Measurements from ENCODE around the gene MADCAM1. TPM values are rescaled to one million over a fixed set of nuclear protein-coding genes. Genes with fewer than 3 reads are reported as not detected.

Gene MADCAM1
- total RNA-seq, 2 experiments from 2014 or later: 0.69 to 2.0 TPM

DNA sequence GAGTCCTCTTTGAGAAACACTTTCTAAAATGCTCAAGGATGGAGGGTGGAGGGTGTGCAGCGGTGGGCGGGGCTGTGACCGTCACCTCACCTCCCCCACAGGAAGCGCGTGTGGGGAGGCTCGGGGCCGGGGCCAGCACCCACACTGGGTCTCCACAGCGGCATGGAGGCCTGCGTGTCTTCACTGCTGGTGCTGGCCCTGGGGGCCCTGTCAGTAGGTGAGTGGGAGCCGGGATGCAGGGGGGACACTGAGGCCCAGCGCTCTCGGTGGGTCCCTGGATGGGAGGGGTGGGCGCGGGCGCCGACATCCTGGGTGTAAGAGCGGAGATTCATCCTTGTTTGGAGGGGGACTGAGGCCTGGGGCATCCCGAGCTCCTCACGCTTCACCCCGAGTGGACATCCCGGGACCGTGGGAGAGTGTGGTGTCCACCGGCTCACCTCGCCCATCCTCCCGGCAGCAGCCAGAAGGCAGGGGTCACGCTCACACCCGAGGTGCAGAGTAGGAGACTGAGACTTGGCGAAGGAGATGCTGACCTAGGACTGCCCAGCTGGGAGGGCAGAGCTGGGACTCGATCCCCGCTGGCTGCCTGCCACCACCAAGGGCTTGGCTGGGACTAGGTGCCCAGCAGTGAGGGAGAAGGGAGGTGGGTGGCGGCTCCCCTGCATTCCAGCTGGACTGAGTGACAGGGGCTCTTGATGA is 47.8 kb downstream of the MADCAM1 start, which contains the start of gene GZMM:
TSS of gene GZMM (plus strand) at position 144 of the 699 bp plus-strand sequence. CDS start at position 163, 19 bp downstream.
- intact Hi-C loops (cut with micrococcal nuclease; ENCODE audit: unreplicated experiment): no loop called here
- Histone ChIP-seq H4K20me1 (ENCODE audit: insufficient read depth, low read length) (no peaks in the 10 kb centered on the region), H3K9me3 (ENCODE audit: low read length) (no peaks in the 10 kb centered on the region), H3K79me2 (ENCODE audit: insufficient read depth, low read depth, low read length) (no peaks in the 10 kb centered on the region), H3K9me2 (ENCODE audit: insufficient read depth, low read length) (no peaks in the 10 kb centered on the region), H2AFZ (ENCODE audit: low read length) (no peak within 1 kb of the TSS), H3K4me1 (ENCODE audit: insufficient read depth, low read length, poor library complexity, severe bottlenecking) (no peaks in the 10 kb centered on the region), H3K36me3 (ENCODE audit: insufficient read depth, low read length) (no peaks in the 10 kb centered on the region), H3K4me3 (ENCODE audit: low read depth, low read length, poor library complexity, severe bottlenecking) (no peak within 1 kb of the TSS), H3K27ac (ENCODE audit: low read depth, low read length, poor library complexity, severe bottlenecking) (no peak within 1 kb of the TSS), H3K4me2 (ENCODE audit: low read length) (no peak within 1 kb of the TSS)
- DNase-seq (ENCODE audit: low spot score): no peak
- POLR2A ChIA-PET: interaction anchor here (0.7 kb wide), 1 partner anchor 60 kb away, joined by 5 read pairs; no protein-coding TSS in a partner anchor
- no peak for TF ChIP-seq EZH2phosphoT487 (IDR thresholded peaks at IDR 0.05; ENCODE audit: borderline replicate concordance, low read depth, low read length)
- TF ChIP-seq, protein P1, sequence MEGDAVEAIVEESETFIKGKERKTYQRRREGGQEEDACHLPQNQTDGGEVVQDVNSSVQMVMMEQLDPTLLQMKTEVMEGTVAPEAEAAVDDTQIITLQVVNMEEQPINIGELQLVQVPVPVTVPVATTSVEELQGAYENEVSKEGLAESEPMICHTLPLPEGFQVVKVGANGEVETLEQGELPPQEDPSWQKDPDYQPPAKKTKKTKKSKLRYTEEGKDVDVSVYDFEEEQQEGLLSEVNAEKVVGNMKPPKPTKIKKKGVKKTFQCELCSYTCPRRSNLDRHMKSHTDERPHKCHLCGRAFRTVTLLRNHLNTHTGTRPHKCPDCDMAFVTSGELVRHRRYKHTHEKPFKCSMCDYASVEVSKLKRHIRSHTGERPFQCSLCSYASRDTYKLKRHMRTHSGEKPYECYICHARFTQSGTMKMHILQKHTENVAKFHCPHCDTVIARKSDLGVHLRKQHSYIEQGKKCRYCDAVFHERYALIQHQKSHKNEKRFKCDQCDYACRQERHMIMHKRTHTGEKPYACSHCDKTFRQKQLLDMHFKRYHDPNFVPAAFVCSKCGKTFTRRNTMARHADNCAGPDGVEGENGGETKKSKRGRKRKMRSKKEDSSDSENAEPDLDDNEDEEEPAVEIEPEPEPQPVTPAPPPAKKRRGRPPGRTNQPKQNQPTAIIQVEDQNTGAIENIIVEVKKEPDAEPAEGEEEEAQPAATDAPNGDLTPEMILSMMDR (conservative IDR thresholded peaks at IDR 0.05; ENCODE audit: low read length): no peak
- BruUV-seq (replicated peaks): no TSS peak
- CTCF ChIA-PET (ENCODE audit: unreplicated experiment): no interaction called here

DNA sequence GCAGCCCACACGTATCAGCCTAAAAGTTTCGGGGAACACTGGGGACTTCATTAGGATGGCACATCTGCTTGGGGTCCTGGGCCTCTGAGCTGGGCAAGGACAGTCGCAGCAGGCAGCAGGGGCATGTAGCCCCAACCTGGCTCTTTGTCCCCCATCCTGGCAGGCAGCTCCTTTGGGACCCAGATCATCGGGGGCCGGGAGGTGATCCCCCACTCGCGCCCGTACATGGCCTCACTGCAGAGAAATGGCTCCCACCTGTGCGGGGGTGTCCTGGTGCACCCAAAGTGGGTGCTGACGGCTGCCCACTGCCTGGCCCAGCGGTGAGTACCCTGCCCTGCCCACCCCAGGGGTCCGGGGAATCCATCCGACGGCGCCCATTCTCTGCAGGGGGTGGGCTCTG is 50.8 kb downstream of the MADCAM1 start:
- Histone ChIP-seq H3K27ac (ENCODE audit: low read depth, low read length, poor library complexity, severe bottlenecking) (no peak overlapping the region), H3K36me3 (ENCODE audit: insufficient read depth, low read length) (no peaks in the 10 kb centered on the region), H3K79me2 (ENCODE audit: insufficient read depth, low read depth, low read length) (no peaks in the 10 kb centered on the region), H3K9me2 (ENCODE audit: insufficient read depth, low read length) (no peaks in the 10 kb centered on the region), H3K4me2 (ENCODE audit: low read length) (no peak overlapping the region), H3K4me3 (ENCODE audit: low read depth, low read length, poor library complexity, severe bottlenecking) (no peak overlapping the region), H3K9me3 (ENCODE audit: low read length) (no peaks in the 10 kb centered on the region), H3K4me1 (ENCODE audit: insufficient read depth, low read length, poor library complexity, severe bottlenecking) (no peaks in the 10 kb centered on the region), H4K20me1 (ENCODE audit: insufficient read depth, low read length) (no peaks in the 10 kb centered on the region), H2AFZ (ENCODE audit: low read length) (no peak overlapping the region)
- ChIA-PET POLR2A (no interaction called here), CTCF (ENCODE audit: unreplicated experiment) (no interaction called here)
- TF ChIP-seq, protein P1 (conservative IDR thresholded peaks at IDR 0.05; ENCODE audit: low read length): no peak
- intact Hi-C loops (cut with micrococcal nuclease; ENCODE audit: unreplicated experiment): no loop called here
- DNase-seq (ENCODE audit: low spot score): no peak
- BruUV-seq (replicated peaks): no TSS peak

Measured in OCI-LY7 (cell line).